ENCODE data around the gene APC2.

- TF ChIP-seq EP300 (conservative IDR thresholded peaks at IDR 0.05; ENCODE audit: poor library complexity, severe bottlenecking), result no peak
- TF ChIP-seq CTCF (IDR thresholded peaks at IDR 0.05; ENCODE audit: poor library complexity, severe bottlenecking), result no peak
- no peak for TF ChIP-seq SMC3 (conservative IDR thresholded peaks at IDR 0.05; ENCODE audit: poor library complexity)
- no peak for TF ChIP-seq EZH2 (IDR thresholded peaks at IDR 0.05; ENCODE audit: borderline replicate concordance, insufficient read depth, low read length, poor library complexity, severe bottlenecking)
Measured at GRCh38 chr19:1438933-1439354, 11.0 kb upstream of the APC2 start.

Data from neural cell (in vitro differentiated cells).